ENCODE data around the gene SLC4A1.
"Not testable (repeated sequence)": the region's sequence is repeated elsewhere in the genome, so short reads cannot be mapped to it uniquely, and the experiment has no call there.

SLC4A1 gene

GRCh38 chr17:44255915-44256314, 12.0 kb downstream of the SLC4A1 start:
- DNase-seq = no peak

- no peak for DNase-seq
Measured at GRCh38 chr17:44254361-44255095, 13.4 kb downstream of the SLC4A1 start.

GRCh38 chr17:44253006-44253405, 14.9 kb downstream of the SLC4A1 start:
- DNase-seq = peak; percentile 9

- DNase-seq = no peak
Measured at GRCh38 chr17:44251062-44251461, 16.9 kb downstream of the SLC4A1 start.

- no peak for DNase-seq
Measured at GRCh38 chr17:44249501-44250246, 18.3 kb downstream of the SLC4A1 start.

GRCh38 chr17:44247876-44248736, 19.8 kb downstream of the SLC4A1 start:
- no peak for DNase-seq

- no peak for DNase-seq
Measured at GRCh38 chr17:44247440-44247841, 20.5 kb downstream of the SLC4A1 start.

- no peak for DNase-seq
Measured at GRCh38 chr17:44241106-44241624, 26.8 kb downstream of the SLC4A1 start.

GRCh38 chr17:44237886-44238285, 30.0 kb downstream of the SLC4A1 start:
- not testable (repeated sequence) for DNase-seq

GRCh38 chr17:44236444-44236991, 31.4 kb downstream of the SLC4A1 start:
- DNase-seq = no peak

GRCh38 chr17:44235583-44235936, 32.4 kb downstream of the SLC4A1 start:
- no peak for DNase-seq

- no peak for DNase-seq
Measured at GRCh38 chr17:44233582-44233981, 34.4 kb downstream of the SLC4A1 start.

GRCh38 chr17:44232061-44232460, 35.9 kb downstream of the SLC4A1 start:
- DNase-seq = no peak

- DNase-seq = no peak
Measured at GRCh38 chr17:44230140-44230539, 37.8 kb downstream of the SLC4A1 start.

GRCh38 chr17:44229090-44229489, 38.8 kb downstream of the SLC4A1 start:
- DNase-seq = no peak

GRCh38 chr17:44223541-44224071, 44.3 kb downstream of the SLC4A1 start:
- DNase-seq = no peak

- peak; percentile 69 for DNase-seq
Measured at GRCh38 chr17:44222112-44222869, 45.6 kb downstream of the SLC4A1 start.

- DNase-seq = no peak
Measured at GRCh38 chr17:44221862-44222111, 46.1 kb downstream of the SLC4A1 start.

- no peak for DNase-seq
Measured at GRCh38 chr17:44221084-44221861, 46.7 kb downstream of the SLC4A1 start.

GRCh38 chr17:44220213-44221083, 47.5 kb downstream of the SLC4A1 start:
- DNase-seq = no peak

Data from 8988T (cell line).